ENCODE data around the gene MSL3B.

MSL3B gene

GRCh38 chr2:233833345-233833744, 34.8 kb downstream of the MSL3B start:
- Histone ChIP-seq H2AFZ (no peak overlapping the region), H3F3A (ENCODE audit: insufficient read depth, low read depth) (peaks cover 51% of the 10 kb centered on the region; the same call in 1 of the 2 replicates), H3K4me2 (no peak overlapping the region), H3K79me2 (ENCODE audit: low read depth) (peaks cover 15% of the 10 kb centered on the region), H3K9me3 (ENCODE audit: insufficient read depth, low read depth) (no peaks in the 10 kb centered on the region), H3K27me3 (ENCODE audit: insufficient read depth, low read depth) (no peaks in the 10 kb centered on the region), H3K4me3 (no peak overlapping the region), H4K20me1 (ENCODE audit: insufficient read depth) (peaks cover 5% of the 10 kb centered on the region; the same call in 1 of the 2 replicates), H3K36me3 (ENCODE audit: low read depth) (peaks cover 18% of the 10 kb centered on the region), H3K9me2 (ENCODE audit: insufficient read depth) (no peaks in the 10 kb centered on the region), H3K27ac (no peak overlapping the region), H3K4me1 (replicated peaks; ENCODE audit: insufficient read depth) (no peaks in the 10 kb centered on the region)
- intact Hi-C loops (cut with micrococcal nuclease; ENCODE audit: unreplicated experiment) = loop anchor here (2.0 to 5.0 kb wide), 6 partner anchors 143 to 981 kb away; partner anchors contain the start of gene USP40
- POLR2A ChIA-PET (ENCODE audit: unreplicated experiment) = interaction anchor here (0.6 kb wide), 1 partner anchor 239 kb away, joined by 4 read pairs; no protein-coding TSS in a partner anchor
- BruUV-seq (replicated peaks) = no TSS peak
- CTCF ChIA-PET = interaction anchor here (0.6 to 1.6 kb wide), 7 partner anchors 20 to 669 kb away, joined by 3 to 11 read pairs (median 5); no protein-coding TSS in a partner anchor
- TF ChIP-seq CTCF (conservative IDR thresholded peaks at IDR 0.05) = no peak
- TF ChIP-seq EZH2 (IDR thresholded peaks at IDR 0.05; ENCODE audit: low read depth) = no peak
- no peak for DNase-seq

GRCh38 chr2:233832869-233833311, 35.3 kb downstream of the MSL3B start:
- H2AFZ ChIP-seq = no peak overlapping the region
- no peaks in the 10 kb centered on the region for H3K4me1 ChIP-seq (replicated peaks; ENCODE audit: insufficient read depth)
- no peak overlapping the region for H3K27ac ChIP-seq
- H3K9me2 ChIP-seq (ENCODE audit: insufficient read depth) = no peaks in the 10 kb centered on the region
- BruUV-seq (replicated peaks) = no TSS peak
- no peaks in the 10 kb centered on the region for H3K9me3 ChIP-seq (ENCODE audit: insufficient read depth, low read depth)
- no peak overlapping the region for H3K4me3 ChIP-seq
- peak; percentile 74 for TF ChIP-seq CTCF (conservative IDR thresholded peaks at IDR 0.05)
- TF ChIP-seq EZH2 (IDR thresholded peaks at IDR 0.05; ENCODE audit: low read depth) = no peak
- no peak overlapping the region for H3K4me2 ChIP-seq
- DNase-seq = peak; percentile 77 to 83
- H3K36me3 ChIP-seq (ENCODE audit: low read depth) = peaks cover 15% of the 10 kb centered on the region
- H3K27me3 ChIP-seq (ENCODE audit: insufficient read depth, low read depth) = no peaks in the 10 kb centered on the region
- H3K79me2 ChIP-seq (ENCODE audit: low read depth) = peaks cover 11% of the 10 kb centered on the region
- CTCF ChIA-PET = interaction anchor here (0.6 to 1.6 kb wide), 10 partner anchors 10 to 669 kb away, joined by 3 to 11 read pairs (median 4); partner anchors contain the start of gene ATG16L1
- POLR2A ChIA-PET (ENCODE audit: unreplicated experiment) = interaction anchor here (0.6 kb wide), 3 partner anchors 138 to 360 kb away, joined by 3 to 4 read pairs (median 4); no protein-coding TSS in a partner anchor
- intact Hi-C loops (cut with micrococcal nuclease; ENCODE audit: unreplicated experiment) = loop anchor here (1.0 to 5.0 kb wide), 7 partner anchors 142 to 981 kb away; partner anchors contain the start of gene USP40
- H4K20me1 ChIP-seq (ENCODE audit: insufficient read depth) = peaks cover 5% of the 10 kb centered on the region; the same call in 1 of the 2 replicates
- H3F3A ChIP-seq (ENCODE audit: insufficient read depth, low read depth) = peaks cover 51% of the 10 kb centered on the region; the same call in 1 of the 2 replicates

- no peak for DNase-seq
- TF ChIP-seq EZH2 (IDR thresholded peaks at IDR 0.05; ENCODE audit: low read depth) (no peak), CTCF (conservative IDR thresholded peaks at IDR 0.05) (no peak)
- Histone ChIP-seq H3K4me2 (no peak overlapping the region), H3F3A (ENCODE audit: insufficient read depth, low read depth) (peaks cover 48% of the 10 kb centered on the region; the same call in 1 of the 2 replicates), H3K27me3 (ENCODE audit: insufficient read depth, low read depth) (no peaks in the 10 kb centered on the region), H3K79me2 (ENCODE audit: low read depth) (peaks cover 6% of the 10 kb centered on the region; the same call in 1 of the 2 replicates), H3K4me3 (no peak overlapping the region), H3K9me2 (ENCODE audit: insufficient read depth) (no peaks in the 10 kb centered on the region), H2AFZ (no peak overlapping the region), H3K36me3 (ENCODE audit: low read depth) (peaks cover 10% of the 10 kb centered on the region), H3K4me1 (replicated peaks; ENCODE audit: insufficient read depth) (no peaks in the 10 kb centered on the region), H3K9me3 (ENCODE audit: insufficient read depth, low read depth) (no peaks in the 10 kb centered on the region), H4K20me1 (ENCODE audit: insufficient read depth) (peaks cover under 1% of the 10 kb centered on the region; the same call in 1 of the 2 replicates), H3K27ac (no peak overlapping the region)
- ChIA-PET POLR2A (ENCODE audit: unreplicated experiment) (interaction anchor here (0.6 kb wide), 2 partner anchors 137 to 359 kb away, joined by 3 to 4 read pairs; no protein-coding TSS in a partner anchor), CTCF (interaction anchor here (0.6 to 1.6 kb wide), 12 partner anchors 10 to 581 kb away, joined by 3 to 11 read pairs (median 5); partner anchors contain the start of gene ATG16L1)
- intact Hi-C loops (cut with micrococcal nuclease; ENCODE audit: unreplicated experiment) = loop anchor here (1.0 to 5.0 kb wide), 7 partner anchors 142 to 980 kb away; partner anchors contain the start of gene USP40
- BruUV-seq (replicated peaks) = no TSS peak
Observed at GRCh38 chr2:233832414-233832813, 35.8 kb downstream of the MSL3B start.

Measured in PC-9 (cell line).